AG04450 (cell line): ENCODE data around the gene IFT20. TPM values are rescaled to one million over a fixed set of nuclear protein-coding genes. Genes with fewer than 3 reads are reported as not detected.
"Not testable (repeated sequence)": the region's sequence is repeated elsewhere in the genome, so short reads cannot be mapped to it uniquely, and the experiment has no call there.

ENCODE experiments used
- CTCF ChIA-PET: fragments of 300-600, 350-600 bp; formaldehyde crosslinking; extraction: SDS; loops from one replicate; lab custom pipeline; 2022; ENCODE audit warnings: antibody characterized with exemption, inconsistent platforms; lab: Charles Lee
- POLR2A ChIA-PET: fragments of 350-600 bp; formaldehyde crosslinking; extraction: SDS; loops from one replicate; lab custom pipeline; 2021; ENCODE audit warnings: antibody characterized with exemption, inconsistent platforms; lab: Yijun Ruan, JAX
- DNase-seq: peaks from one replicate; pipeline ENCODE4 v3.0.0-alpha.2; 2011; ENCODE audit warnings: low read depth, low spot score
- H3K27ac ChIP-seq: one replicate; pipeline ENCODE4 v1.5.1; 2012; ENCODE audit warnings: low read depth, low read length, control low read depth
- H3K27me3 ChIP-seq: one replicate; pipeline ENCODE4 v1.6.0; 2012; ENCODE audit warnings: low read length; ENCODE audit not compliant: control insufficient read depth, insufficient read depth
- H3K4me3 ChIP-seq: 2 replicates; pipeline ENCODE4 v1.5.1; 2011; ENCODE audit warnings: mild to moderate bottlenecking, low read depth, low read length, control low read depth
- H3K9me3 ChIP-seq: 2 replicates; pipeline ENCODE4 v1.5.1; 2012; ENCODE audit warnings: low read length; ENCODE audit not compliant: control insufficient read depth, insufficient read depth
- polyA plus RNA-seq: library from polyadenylated mRNA; depleted of rRNA; stranded (reverse); fragments of >200 nt; gene quantifications from 2 replicates; pipeline ENCODE4 v1.2.3, GENCODE V29; 2011
- TF ChIP-seq, protein P1 (sequence below): IDR thresholded peaks from 2 replicates; pipeline ENCODE4 v1.5.1; 2011; ENCODE audit warnings: low read depth, low read length, control low read depth, inconsistent platforms

Gene IFT20
- polyA plus RNA-seq, 1 experiment, result 67.1 TPM

DNA sequence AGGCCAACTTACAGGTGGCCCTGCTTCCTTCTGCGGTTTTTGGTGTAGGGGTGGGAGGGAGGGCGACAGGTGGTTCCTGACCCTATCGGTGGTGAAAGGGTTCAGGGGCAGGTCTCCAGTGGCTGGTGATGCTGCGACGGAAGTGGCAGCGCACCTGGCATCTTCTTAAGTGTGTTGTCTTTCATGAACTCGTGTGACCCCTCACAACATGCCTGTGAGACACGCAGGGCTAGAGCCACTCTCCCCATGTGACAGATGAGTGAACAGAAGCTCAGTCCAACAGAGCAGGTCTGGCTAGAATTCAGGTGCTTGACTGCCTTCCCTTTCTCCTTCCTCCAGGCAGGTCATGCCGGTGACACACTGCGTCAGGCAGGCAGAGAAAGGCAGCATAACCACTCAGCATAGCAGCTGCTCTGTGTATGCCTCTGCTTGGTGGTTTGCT, 8.2 kb upstream of the IFT20 start:
- POLR2A ChIA-PET, result interaction anchor here (0.9 kb wide), 1 partner anchor 8 kb away, joined by 5 read pairs; the partner anchor contains the start of genes IFT20 and TNFAIP1
- Histone ChIP-seq H3K27ac (no peak overlapping the region), H3K4me3 (no peak overlapping the region), H3K9me3 (no peaks in the 10 kb centered on the region), H3K27me3 (no peaks in the 10 kb centered on the region)
- DNase-seq, result no peak
- CTCF ChIA-PET, result interaction anchor here (1.2 kb wide), 1 partner anchor 450 kb away, joined by 3 read pairs; no protein-coding TSS in a partner anchor
- TF ChIP-seq, protein P1, sequence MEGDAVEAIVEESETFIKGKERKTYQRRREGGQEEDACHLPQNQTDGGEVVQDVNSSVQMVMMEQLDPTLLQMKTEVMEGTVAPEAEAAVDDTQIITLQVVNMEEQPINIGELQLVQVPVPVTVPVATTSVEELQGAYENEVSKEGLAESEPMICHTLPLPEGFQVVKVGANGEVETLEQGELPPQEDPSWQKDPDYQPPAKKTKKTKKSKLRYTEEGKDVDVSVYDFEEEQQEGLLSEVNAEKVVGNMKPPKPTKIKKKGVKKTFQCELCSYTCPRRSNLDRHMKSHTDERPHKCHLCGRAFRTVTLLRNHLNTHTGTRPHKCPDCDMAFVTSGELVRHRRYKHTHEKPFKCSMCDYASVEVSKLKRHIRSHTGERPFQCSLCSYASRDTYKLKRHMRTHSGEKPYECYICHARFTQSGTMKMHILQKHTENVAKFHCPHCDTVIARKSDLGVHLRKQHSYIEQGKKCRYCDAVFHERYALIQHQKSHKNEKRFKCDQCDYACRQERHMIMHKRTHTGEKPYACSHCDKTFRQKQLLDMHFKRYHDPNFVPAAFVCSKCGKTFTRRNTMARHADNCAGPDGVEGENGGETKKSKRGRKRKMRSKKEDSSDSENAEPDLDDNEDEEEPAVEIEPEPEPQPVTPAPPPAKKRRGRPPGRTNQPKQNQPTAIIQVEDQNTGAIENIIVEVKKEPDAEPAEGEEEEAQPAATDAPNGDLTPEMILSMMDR, result no peak

DNA sequence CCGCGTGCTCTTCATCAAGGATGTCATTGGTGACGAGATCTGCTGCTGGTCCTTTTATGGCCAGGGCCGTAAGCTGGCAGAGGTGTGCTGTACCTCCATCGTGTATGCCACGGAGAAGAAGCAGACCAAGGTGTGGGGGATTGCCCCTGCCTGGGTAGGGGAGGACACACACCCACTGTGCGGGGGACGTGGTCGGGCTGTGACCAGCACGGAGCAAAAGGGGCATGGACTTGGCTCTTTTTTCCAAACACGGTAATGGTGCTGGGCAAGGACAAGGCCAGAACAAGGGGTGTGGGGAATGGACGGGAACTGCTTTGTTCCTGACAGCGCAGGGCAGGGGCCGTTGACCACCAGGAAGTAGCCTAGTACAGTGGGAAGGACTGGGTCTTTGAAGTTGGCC, 7.0 kb upstream of the IFT20 start:
- Histone ChIP-seq H3K4me3 (no peak overlapping the region), H3K27me3 (no peaks in the 10 kb centered on the region), H3K27ac (no peak overlapping the region), H3K9me3 (no peaks in the 10 kb centered on the region)
- ChIA-PET POLR2A (no interaction called here), CTCF (no interaction called here)
- TF ChIP-seq, protein P1, result no peak
- no peak for DNase-seq

DNA sequence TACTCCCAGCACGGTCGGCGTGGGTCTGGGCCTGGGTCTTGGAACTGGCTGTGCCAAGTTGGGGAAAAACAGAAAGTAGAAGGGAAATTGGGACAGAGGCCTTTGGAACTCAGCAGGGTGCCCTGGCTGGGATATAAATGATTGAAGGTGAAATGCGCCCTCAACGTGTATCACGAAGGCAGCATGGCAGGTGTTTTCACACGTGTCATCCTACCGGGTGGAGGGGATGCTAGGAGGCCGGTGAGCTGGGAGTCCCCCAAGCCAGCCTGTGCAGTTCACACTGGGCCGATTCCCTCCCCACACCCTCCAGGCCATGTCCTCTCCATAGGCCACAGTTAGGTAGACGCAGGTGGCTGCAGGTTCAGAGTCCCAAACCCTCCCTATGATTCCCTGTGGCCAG, 6.2 kb upstream of the IFT20 start:
- Histone ChIP-seq H3K27ac (no peak overlapping the region), H3K27me3 (no peaks in the 10 kb centered on the region), H3K4me3 (no peak overlapping the region), H3K9me3 (no peaks in the 10 kb centered on the region)
- POLR2A ChIA-PET, result no interaction called here
- DNase-seq, result no peak
- TF ChIP-seq, protein P1, result no peak
- CTCF ChIA-PET, result no interaction called here

DNA sequence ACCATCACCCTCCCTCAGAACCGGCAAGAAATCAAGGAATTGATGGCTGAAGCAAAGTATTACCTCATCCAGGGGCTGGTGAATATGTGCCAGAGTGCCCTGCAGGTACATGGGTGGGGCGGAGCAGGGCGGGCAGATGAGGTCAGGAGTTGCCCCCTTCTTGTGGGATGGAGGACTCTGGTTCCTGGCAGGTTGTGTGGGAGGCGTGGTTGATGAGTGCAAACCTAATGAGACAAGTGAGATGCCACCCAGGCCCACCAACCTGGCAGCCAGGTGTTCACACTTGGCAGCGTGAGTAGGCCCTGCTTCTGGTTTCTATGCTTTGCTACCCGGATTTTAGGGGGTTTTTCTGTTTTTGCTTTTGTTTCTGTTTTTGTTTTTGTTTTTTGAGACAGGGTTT, 5.1 kb upstream of the IFT20 start:
- ChIA-PET CTCF (no interaction called here), POLR2A (no interaction called here)
- Histone ChIP-seq H3K9me3 (no peaks in the 10 kb centered on the region; the same call in 1 of the 2 replicates), H3K27ac (no peak overlapping the region), H3K4me3 (no peak overlapping the region), H3K27me3 (no peaks in the 10 kb centered on the region)
- DNase-seq, result no peak
- TF ChIP-seq, protein P1, result no peak

DNA sequence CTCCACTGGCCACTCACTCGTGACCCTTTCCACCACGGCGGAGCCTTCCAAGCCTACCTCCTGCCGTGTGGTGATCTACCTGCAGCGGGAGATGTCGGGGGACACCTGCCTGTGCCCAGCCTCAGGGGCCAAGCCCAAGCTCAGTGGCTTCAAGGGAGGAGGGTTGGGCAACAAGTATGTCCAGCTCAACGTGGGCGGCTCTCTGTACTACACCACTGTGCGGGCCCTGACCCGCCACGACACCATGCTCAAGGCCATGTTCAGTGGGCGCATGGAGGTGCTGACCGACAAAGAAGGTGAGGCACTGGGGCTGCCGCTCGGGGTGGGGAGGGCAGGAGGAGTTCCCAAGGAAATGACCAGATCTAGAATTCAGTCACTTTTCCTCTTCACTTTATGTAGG, 4.2 kb upstream of the IFT20 start:
- DNase-seq, result no peak
- H3K4me3 ChIP-seq, result no peak overlapping the region
- ChIA-PET CTCF (no interaction called here), POLR2A (interaction anchor here (0.7 kb wide), 1 partner anchor 159 kb away, joined by 4 read pairs; no protein-coding TSS in a partner anchor)
- no peaks in the 10 kb centered on the region for H3K27me3 ChIP-seq
- no peak overlapping the region for H3K27ac ChIP-seq
- no peaks in the 10 kb centered on the region; the same call in 1 of the 2 replicates for H3K9me3 ChIP-seq
- TF ChIP-seq, protein P1, result no peak

DNA sequence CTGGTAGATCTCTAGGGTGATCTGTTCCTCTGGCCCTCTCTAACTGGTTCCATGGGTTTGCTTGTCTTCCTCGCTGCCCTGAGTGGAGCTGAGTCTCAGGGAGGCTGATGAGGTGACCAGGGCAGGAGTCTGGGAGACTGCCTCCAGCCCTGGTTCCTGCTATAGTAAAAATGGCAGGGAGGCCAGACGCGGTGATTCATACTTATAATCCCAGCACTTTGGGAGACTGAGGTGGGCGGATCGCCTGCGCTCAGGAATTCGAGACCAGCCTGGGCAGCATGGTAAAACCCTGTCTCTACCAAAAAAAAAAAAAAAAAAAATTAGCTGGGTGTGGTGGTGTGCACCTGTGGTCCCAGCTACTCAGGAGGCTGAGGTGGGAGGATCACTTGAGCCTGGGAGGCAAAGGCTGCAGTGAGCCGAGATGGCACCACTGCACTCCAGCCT, 3.5 kb upstream of the IFT20 start:
- CTCF ChIA-PET, DNase-seq, H3K27me3 ChIP-seq, H3K9me3 ChIP-seq, H3K4me3 ChIP-seq: not testable (repeated sequence)
- peak overlapping the region; percentile 68 for H3K27ac ChIP-seq
- POLR2A ChIA-PET, result interaction anchor here (0.7 kb wide), 1 partner anchor 158 kb away, joined by 4 read pairs; no protein-coding TSS in a partner anchor
